ENCODE data around the gene SET.

DNA sequence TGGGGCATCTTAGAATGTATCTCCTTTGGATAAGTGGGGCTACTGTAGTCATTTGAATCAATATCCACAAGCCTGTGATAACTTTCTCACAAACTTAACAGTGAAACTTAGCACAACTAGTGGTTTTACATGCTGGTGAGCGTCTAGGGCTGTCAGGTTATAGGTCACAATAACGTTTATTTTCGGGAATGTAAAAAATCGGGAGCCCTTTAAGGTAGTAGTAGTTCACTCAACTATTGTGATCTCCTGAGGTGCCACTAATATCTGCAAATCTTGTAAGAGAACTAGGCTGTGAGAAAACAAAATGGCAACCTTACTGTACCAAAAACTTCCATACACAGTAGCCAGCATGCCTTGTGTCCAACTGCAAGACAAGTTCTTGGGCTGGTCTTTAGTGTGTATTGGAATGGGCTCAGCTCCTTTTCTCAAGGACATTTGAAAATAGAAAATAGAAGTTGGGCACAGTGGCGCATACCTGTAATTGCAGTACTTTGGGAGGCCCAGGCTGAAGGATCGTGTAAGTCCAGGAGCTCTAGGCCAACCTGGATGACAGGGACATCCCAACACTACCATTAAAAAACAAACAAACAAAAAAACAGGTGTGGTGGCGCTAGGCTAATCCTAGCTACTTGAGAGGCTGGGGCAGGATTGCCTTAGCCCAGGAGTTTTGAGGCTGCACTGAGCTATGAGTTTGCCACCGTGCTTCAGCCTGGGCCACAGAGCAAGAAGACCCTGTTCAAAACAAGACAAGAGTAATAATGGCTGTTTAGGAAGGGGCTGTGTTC is 8.1 kb downstream of the SET start:
- TF ChIP-seq POLR2AphosphoS5 (IDR thresholded peaks at IDR 0.05; ENCODE audit: low read depth, low read length) (peak; percentile 52; the same call in 1 of the 2 replicates), REST (IDR thresholded peaks at IDR 0.05; ENCODE audit: insufficient read depth in 1 of 2, low read depth in 2 of 2, low read length in 1 of 2) (no peak), TCF7L2 (IDR thresholded peaks at IDR 0.05; ENCODE audit: low read depth, low read length) (no peak)
- TF ChIP-seq, protein P1, sequence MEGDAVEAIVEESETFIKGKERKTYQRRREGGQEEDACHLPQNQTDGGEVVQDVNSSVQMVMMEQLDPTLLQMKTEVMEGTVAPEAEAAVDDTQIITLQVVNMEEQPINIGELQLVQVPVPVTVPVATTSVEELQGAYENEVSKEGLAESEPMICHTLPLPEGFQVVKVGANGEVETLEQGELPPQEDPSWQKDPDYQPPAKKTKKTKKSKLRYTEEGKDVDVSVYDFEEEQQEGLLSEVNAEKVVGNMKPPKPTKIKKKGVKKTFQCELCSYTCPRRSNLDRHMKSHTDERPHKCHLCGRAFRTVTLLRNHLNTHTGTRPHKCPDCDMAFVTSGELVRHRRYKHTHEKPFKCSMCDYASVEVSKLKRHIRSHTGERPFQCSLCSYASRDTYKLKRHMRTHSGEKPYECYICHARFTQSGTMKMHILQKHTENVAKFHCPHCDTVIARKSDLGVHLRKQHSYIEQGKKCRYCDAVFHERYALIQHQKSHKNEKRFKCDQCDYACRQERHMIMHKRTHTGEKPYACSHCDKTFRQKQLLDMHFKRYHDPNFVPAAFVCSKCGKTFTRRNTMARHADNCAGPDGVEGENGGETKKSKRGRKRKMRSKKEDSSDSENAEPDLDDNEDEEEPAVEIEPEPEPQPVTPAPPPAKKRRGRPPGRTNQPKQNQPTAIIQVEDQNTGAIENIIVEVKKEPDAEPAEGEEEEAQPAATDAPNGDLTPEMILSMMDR (IDR thresholded peaks at IDR 0.05) = no peak
